Parathyroid adenoma (tissue), 2 donors: Measurements from ENCODE around the gene SLC25A13.
"Not testable (repeated sequence)": the region's sequence is repeated elsewhere in the genome, so short reads cannot be mapped to it uniquely, and the experiment has no call there.

Source experiments
- H2AFZ ChIP-seq: fragments of 300-600 bp; sonication (generic); one replicate; pipeline ENCODE4 v1.7.0; 2017; ENCODE audit warnings: antibody characterized with exemption, mild to moderate bottlenecking
- H3K27ac ChIP-seq: fragments of 300-600 bp; sonication (generic); one replicate; pipeline ENCODE4 v1.7.0; 2017
- H3K27me3 ChIP-seq: fragments of 300-600 bp; sonication (generic); one replicate; pipeline ENCODE4 v1.7.0; 2017; ENCODE audit warnings: low read length; ENCODE audit not compliant: control insufficient read depth, insufficient read depth
- H3K36me3 ChIP-seq: fragments of 300-600 bp; sonication (generic); one replicate; pipeline ENCODE4 v1.7.0; 2017; ENCODE audit warnings: low read length; ENCODE audit not compliant: control insufficient read depth, insufficient read depth
- H3K4me1 ChIP-seq: fragments of 300-600 bp; sonication (generic); one replicate; pipeline ENCODE4 v1.7.0; 2017; ENCODE audit warnings: control low read depth
- H3K4me2 ChIP-seq: fragments of 300-600 bp; sonication (generic); one replicate; pipeline ENCODE4 v1.7.0; 2017; ENCODE audit warnings: low read length
- H3K4me3 ChIP-seq: fragments of 300-600 bp; sonication (generic); one replicate; pipeline ENCODE4 v1.7.0; 2017; ENCODE audit warnings: low read depth, low read length
- H3K79me2 ChIP-seq: fragments of 300-600 bp; sonication (generic); one replicate; pipeline ENCODE4 v1.7.0; 2017; ENCODE audit warnings: control low read depth
- H3K9ac ChIP-seq: fragments of 300-600 bp; sonication (generic); one replicate; pipeline ENCODE4 v1.7.0; 2017; ENCODE audit warnings: mild to moderate bottlenecking
- H3K9me3 ChIP-seq: fragments of 300-600 bp; sonication (generic); one replicate; pipeline ENCODE4 v1.7.0; 2017; ENCODE audit warnings: low read length; ENCODE audit not compliant: control insufficient read depth
- TF ChIP-seq, protein P1 (sequence below): fragments of 300-600 bp; sonication (generic); IDR thresholded peaks from one replicate; pipeline ENCODE4 v1.7.0; 2017; ENCODE audit warnings: antibody characterized with exemption, mild to moderate bottlenecking
- donor health status: primary hyperparathyroidism.

The SLC25A13 gene

DNA sequence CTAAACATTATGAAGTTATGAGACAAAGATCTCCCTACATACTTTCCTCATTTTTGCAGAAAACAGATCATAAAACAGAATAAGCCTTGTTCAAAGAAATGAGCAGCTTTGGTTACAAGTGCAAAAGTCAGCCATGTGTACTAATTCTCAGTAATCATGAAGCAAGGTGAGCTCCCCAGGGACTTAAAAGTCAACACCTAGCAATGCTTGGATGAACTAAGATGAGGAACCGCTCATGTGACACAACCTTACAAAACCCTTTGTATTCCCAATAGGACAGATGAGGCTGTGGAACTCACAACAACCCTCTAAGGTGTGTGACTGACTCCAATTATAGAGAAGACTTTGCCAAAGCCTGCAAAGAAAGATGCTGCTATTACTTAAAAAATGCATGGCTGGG, 154.5 kb downstream of the SLC25A13 start:
- Histone ChIP-seq H3K4me1 (no peaks in the 10 kb centered on the region), H3K9me3 (no peaks in the 10 kb centered on the region), H3K36me3 (no peaks in the 10 kb centered on the region), H3K4me3 (no peak overlapping the region), H3K9ac (no peak overlapping the region), H3K79me2 (no peaks in the 10 kb centered on the region), H3K4me2 (no peak overlapping the region), H2AFZ (no peak overlapping the region), H3K27ac (no peak overlapping the region), H3K27me3 (no peaks in the 10 kb centered on the region)
- TF ChIP-seq, protein P1, sequence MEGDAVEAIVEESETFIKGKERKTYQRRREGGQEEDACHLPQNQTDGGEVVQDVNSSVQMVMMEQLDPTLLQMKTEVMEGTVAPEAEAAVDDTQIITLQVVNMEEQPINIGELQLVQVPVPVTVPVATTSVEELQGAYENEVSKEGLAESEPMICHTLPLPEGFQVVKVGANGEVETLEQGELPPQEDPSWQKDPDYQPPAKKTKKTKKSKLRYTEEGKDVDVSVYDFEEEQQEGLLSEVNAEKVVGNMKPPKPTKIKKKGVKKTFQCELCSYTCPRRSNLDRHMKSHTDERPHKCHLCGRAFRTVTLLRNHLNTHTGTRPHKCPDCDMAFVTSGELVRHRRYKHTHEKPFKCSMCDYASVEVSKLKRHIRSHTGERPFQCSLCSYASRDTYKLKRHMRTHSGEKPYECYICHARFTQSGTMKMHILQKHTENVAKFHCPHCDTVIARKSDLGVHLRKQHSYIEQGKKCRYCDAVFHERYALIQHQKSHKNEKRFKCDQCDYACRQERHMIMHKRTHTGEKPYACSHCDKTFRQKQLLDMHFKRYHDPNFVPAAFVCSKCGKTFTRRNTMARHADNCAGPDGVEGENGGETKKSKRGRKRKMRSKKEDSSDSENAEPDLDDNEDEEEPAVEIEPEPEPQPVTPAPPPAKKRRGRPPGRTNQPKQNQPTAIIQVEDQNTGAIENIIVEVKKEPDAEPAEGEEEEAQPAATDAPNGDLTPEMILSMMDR: no peak

DNA sequence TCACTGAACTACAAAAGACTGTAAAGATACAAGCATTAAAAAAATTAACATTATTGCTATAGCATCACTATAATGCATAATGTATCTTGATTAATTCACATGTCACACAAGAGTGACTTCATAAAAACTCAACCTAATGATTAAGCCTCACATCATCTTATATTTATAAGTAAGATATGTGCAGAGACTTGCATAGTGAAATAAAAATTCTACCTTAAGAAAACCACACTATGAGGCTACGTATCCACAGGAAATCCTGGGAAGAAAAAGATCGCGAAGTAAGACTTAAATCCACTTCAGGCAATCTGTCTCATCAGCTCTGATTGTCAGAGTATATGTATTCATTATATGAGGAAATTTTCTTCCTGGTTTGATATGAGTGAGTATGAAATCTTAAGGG, 160.0 kb downstream of the SLC25A13 start:
- H3K27ac ChIP-seq: no peak overlapping the region
- H3K79me2 ChIP-seq: no peaks in the 10 kb centered on the region
- H2AFZ ChIP-seq: no peak overlapping the region
- H3K4me3 ChIP-seq: no peak overlapping the region
- no peak overlapping the region for H3K4me2 ChIP-seq
- no peak overlapping the region for H3K9ac ChIP-seq
- no peaks in the 10 kb centered on the region for H3K27me3 ChIP-seq
- H3K9me3 ChIP-seq: no peaks in the 10 kb centered on the region
- H3K36me3 ChIP-seq: no peaks in the 10 kb centered on the region
- TF ChIP-seq, protein P1: no peak
- H3K4me1 ChIP-seq: no peaks in the 10 kb centered on the region

DNA sequence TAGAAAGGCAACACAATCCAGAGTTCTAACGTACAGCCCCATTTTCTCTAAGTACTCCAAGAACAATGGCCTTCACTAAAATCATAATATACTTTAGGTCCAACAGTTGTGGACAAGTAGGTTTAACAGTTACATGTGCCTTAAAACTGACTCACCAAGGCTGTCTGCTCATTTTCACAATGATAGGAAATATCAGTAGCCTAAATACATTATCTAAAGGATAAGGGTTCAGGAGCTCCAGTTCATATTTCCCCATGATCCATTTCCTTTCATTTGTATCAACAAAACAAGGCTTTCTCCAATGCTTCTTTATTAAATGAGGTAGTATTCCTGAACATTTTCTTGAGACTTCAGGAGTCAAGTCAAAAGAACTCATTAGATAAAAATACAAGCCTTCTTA, 164.0 kb downstream of the SLC25A13 start:
- TF ChIP-seq, protein P1: no peak
- no peaks in the 10 kb centered on the region for H3K36me3 ChIP-seq
- H3K27me3 ChIP-seq: no peaks in the 10 kb centered on the region
- H3K4me2 ChIP-seq: no peak overlapping the region
- H2AFZ ChIP-seq: no peak overlapping the region
- no peaks in the 10 kb centered on the region for H3K9me3 ChIP-seq
- no peak overlapping the region for H3K4me3 ChIP-seq
- no peak overlapping the region for H3K27ac ChIP-seq
- no peak overlapping the region for H3K9ac ChIP-seq
- H3K79me2 ChIP-seq: no peaks in the 10 kb centered on the region
- H3K4me1 ChIP-seq: no peaks in the 10 kb centered on the region

DNA sequence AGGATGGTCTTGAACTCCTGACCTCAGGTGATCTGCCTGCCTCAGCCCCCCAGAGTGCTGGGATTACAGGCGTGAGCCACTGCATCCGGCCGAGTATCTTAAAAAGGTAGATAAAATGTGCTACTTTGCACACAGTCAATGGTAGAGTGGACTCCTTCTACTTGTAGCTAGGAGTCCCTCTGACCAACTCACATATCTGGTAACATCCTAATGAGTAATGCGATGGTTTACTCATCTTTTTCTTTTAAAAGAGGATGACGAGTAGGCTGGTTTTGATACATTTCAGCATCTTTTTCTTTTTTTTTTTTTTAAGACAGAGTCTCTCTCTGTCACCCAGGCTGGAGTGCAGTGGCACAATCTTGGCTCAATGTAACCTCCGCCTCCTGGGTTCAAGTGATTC, 167.4 kb downstream of the SLC25A13 start:
- not testable (repeated sequence) for H3K27ac ChIP-seq, H3K36me3 ChIP-seq, H3K79me2 ChIP-seq, H3K9me3 ChIP-seq, H3K27me3 ChIP-seq, H3K4me3 ChIP-seq, H3K9ac ChIP-seq, H3K4me1 ChIP-seq, H3K4me2 ChIP-seq, H2AFZ ChIP-seq

DNA sequence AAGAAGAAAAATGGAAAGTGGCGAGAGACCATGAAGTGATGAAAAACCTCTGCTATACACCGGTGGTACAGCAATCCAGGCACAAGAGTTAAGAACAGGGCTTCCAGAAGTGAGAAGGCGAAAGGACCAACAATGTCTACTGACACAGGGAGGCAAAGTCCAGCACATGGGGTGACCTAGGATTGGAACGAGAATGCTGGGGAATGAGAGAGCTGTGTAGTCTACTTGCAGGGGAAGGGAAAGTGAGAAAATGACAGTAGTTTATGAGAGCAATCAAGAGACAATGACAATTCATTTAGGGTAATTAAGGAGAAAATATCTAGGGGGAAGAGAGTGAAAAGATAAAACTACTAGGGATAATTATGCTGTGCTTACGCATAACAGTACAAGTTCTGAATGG, 169.2 kb downstream of the SLC25A13 start:
- TF ChIP-seq, protein P1: no peak
- no peak overlapping the region for H2AFZ ChIP-seq
- no peak overlapping the region for H3K9ac ChIP-seq
- H3K27ac ChIP-seq: no peak overlapping the region
- H3K4me2 ChIP-seq: no peak overlapping the region
- no peaks in the 10 kb centered on the region for H3K36me3 ChIP-seq
- no peak overlapping the region for H3K4me3 ChIP-seq
- H3K79me2 ChIP-seq: no peaks in the 10 kb centered on the region
- no peaks in the 10 kb centered on the region for H3K4me1 ChIP-seq
- H3K27me3 ChIP-seq: no peaks in the 10 kb centered on the region
- no peaks in the 10 kb centered on the region for H3K9me3 ChIP-seq
